Measurements from ENCODE around the gene FAM241A.
A peak's percentile ranks its signal among the peaks of the same experiment; 100 is the strongest.
"Not testable (repeated sequence)": the region's sequence is repeated elsewhere in the genome, so short reads cannot be mapped to it uniquely, and the experiment has no call there.

Gene FAM241A

GRCh38 chr4:112170451-112170993, 25.3 kb downstream of the FAM241A start:
- FAIRE-seq (no peak), DNase-seq (ENCODE audit: extremely low spot score, insufficient read length, low read depth) (no peak)

- not testable (repeated sequence) for FAIRE-seq; DNase-seq (ENCODE audit: extremely low spot score, insufficient read length, low read depth)
These were observed 26.0 kb downstream of the FAM241A start for GRCh38 chr4:112171051-112171763.

DNA sequence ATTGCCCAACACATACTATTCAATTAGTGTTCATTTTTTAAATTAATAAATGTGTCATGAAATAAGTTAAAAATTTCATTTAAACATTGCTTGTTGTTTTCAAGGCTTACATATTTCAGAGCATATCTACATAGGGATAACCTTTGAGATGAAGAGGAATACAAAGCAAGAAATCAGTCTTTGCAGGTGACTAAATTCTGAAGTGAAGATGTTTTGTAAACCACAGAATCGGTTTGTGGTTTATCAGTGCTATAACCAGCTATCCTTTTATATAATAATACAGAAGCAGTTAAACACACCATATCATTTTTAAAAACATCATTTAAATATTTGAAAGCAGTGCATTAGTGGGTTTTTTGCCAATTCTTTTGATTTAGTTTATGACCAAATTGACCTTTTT, 26.9 kb downstream of the FAM241A start:
- peak; percentile 7 for DNase-seq (ENCODE audit: extremely low spot score, insufficient read length, low read depth)
- peak; percentile 29 for FAIRE-seq

DNA sequence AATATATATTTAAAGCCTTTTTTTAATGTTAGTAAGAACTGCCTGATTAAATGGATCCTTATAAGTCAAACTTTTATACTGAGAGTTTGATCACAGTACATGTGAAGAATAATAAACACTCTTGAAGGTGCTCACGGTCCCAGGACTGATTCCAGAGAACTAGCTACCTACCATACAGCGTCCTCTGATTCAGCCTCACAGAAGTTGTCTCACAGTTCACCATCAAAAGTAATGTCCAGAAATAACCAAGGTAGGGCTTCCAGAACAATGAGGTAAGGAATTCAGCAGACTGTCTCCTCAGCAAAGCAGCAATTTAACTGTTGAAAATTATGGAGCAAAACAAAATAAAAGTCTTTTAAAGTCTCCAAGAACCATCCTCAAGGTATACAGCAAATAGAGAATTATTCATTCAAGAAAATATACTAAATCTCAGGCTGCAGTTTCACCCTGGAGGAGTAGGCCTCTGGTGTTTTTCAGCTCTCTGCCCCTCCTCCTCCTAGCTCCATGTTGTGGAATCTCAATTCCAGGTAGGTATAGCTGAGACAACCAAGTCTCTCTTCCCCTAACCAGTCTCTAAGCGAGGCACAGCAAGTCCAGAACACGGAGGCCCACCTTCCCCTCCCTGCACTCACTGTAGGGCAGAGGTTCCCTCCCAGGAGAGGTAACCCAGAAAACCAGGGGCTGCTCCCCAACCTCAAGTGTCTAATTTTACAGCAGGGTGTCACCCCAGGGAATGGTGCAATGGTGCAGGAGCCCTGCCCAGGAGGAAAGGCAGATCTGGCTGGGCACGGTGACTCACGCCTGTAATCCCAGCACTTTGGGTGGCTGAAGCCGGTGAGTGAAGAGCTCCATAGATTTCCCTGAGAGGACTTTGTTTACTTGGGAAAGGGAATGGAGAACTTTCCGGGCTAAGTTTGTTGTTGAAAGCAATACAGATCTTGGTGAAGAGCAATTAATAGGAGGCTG, 28.6 kb downstream of the FAM241A start:
- FAIRE-seq = no peak

GRCh38 chr4:112175840-112176239, 30.6 kb downstream of the FAM241A start:
- DNase-seq (ENCODE audit: extremely low spot score, insufficient read length, low read depth) (no peak), FAIRE-seq (no peak)

More for the DNA sequence above, 28.6 kb downstream of the FAM241A start:
- no peak for DNase-seq (ENCODE audit: extremely low spot score, insufficient read length, low read depth)

DNA sequence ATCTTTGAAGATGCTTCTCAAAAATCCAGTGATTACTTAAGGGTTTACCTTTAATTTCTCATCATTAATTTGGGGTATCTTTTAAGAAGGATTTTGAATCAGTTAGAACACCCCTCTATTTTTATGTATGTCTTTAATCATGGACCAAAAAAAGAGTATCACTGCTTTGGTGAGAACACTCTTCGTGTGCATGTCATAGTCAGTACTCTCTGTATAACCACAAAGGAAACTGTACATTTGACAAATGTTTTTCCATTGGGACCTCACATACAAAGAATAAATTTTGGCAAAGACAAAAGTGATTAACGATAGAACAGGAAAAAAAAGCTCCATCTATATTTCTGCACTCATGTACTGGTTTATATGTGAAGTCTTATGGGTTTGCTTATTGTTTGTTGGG, 31.3 kb downstream of the FAM241A start:
- FAIRE-seq (no peak), DNase-seq (ENCODE audit: extremely low spot score, insufficient read length, low read depth) (no peak)

DNA sequence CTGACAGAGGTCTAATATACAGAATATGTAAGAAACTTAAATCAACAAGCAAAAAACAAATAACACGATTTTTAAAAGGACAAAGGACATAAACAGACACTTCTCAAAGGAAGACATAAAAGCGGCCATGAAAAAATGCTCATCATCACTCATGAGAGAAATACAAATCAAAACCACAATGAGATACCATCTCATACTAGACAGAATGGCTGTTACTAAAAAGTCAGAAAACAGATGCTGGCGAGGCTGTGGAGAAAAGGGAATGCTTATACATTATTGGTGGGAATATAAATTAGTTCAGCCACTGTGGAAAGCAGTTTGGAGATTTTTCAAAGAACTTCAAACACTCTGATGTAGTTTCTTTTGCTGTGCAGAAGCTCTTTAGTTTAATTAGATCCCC, 33.5 kb downstream of the FAM241A start:
- DNase-seq (ENCODE audit: extremely low spot score, insufficient read length, low read depth); FAIRE-seq: not testable (repeated sequence)

DNA sequence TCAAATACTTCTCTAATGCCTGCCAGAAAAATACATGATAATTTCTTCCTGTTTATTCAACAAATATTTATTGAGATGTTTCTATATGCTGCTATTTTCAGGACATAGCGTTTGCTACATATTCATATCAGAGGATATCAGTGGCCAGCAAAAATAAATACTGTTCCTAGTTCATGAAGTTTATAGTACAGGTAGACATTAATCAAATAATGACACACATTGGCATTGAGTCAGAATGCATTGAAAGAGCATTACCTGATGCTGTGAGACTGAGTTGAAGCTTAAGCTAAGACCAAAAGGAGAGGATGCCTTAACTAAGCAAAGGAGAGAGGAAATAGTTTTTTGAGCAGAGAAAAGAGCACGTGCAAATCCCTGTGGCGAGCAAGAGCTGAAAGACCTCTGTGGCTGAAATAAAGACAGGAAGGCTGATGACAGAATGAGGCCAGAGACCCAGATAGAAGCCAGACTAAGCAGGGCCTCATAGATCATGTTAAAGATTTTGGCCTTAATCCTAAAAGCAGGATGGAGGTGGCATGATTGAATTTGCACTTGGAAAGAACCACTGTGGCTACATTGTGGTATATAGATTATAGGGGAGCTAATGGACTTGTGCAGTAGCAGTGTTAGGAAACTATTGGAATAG, 36.2 kb downstream of the FAM241A start:
- DNase-seq (ENCODE audit: extremely low spot score, insufficient read length, low read depth) = no peak
- FAIRE-seq = no peak

DNA sequence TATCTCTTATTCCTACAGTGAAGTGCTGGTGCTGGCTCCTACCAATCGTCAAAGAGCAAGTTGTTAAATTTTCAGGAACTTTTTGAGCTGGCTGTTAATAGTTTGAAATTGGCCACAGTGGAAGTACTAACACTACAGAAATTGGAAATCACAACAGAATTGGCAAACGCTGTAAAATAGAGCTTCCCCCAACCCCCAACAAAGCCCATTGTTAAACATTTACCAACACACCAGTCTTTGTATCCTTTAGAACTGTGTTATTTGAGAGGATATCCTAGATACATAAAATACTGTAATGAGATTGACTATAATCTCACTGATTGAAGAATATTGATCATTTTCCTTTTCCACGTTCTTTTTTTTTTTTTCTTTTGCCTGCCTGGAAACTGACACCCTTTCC, 37.4 kb downstream of the FAM241A start:
- no peak for DNase-seq (ENCODE audit: extremely low spot score, insufficient read length, low read depth)
- no peak for FAIRE-seq

GRCh38 chr4:112183252-112183651, 38.0 kb downstream of the FAM241A start:
- DNase-seq (ENCODE audit: extremely low spot score, insufficient read length, low read depth) (no peak), FAIRE-seq (no peak)

GRCh38 chr4:112184438-112184837, 39.2 kb downstream of the FAM241A start:
- no peak for FAIRE-seq
- no peak for DNase-seq (ENCODE audit: extremely low spot score, insufficient read length, low read depth)

- DNase-seq (ENCODE audit: extremely low spot score, insufficient read length, low read depth) (no peak), FAIRE-seq (no peak)
These were observed 40.1 kb downstream of the FAM241A start for GRCh38 chr4:112185334-112185733.

GRCh38 chr4:112185740-112186670, 40.8 kb downstream of the FAM241A start:
- FAIRE-seq = no peak

GRCh38 chr4:112189754-112190153, 44.5 kb downstream of the FAM241A start:
- DNase-seq (ENCODE audit: extremely low spot score, insufficient read length, low read depth) (no peak), FAIRE-seq (no peak)

More at GRCh38 chr4:112185740-112186670, 40.8 kb downstream of the FAM241A start:
- DNase-seq (ENCODE audit: extremely low spot score, insufficient read length, low read depth) = no peak

- FAIRE-seq = no peak
These were observed 45.4 kb downstream of the FAM241A start for GRCh38 chr4:112190684-112191083.

GRCh38 chr4:112196461-112196860, 51.2 kb downstream of the FAM241A start:
- FAIRE-seq (no peak), DNase-seq (ENCODE audit: extremely low spot score, insufficient read length, low read depth) (no peak)

More at GRCh38 chr4:112190684-112191083, 45.4 kb downstream of the FAM241A start:
- no peak for DNase-seq (ENCODE audit: extremely low spot score, insufficient read length, low read depth)

GRCh38 chr4:112199041-112199440, 53.8 kb downstream of the FAM241A start:
- no peak for FAIRE-seq
- no peak for DNase-seq (ENCODE audit: extremely low spot score, insufficient read length, low read depth)

DNA sequence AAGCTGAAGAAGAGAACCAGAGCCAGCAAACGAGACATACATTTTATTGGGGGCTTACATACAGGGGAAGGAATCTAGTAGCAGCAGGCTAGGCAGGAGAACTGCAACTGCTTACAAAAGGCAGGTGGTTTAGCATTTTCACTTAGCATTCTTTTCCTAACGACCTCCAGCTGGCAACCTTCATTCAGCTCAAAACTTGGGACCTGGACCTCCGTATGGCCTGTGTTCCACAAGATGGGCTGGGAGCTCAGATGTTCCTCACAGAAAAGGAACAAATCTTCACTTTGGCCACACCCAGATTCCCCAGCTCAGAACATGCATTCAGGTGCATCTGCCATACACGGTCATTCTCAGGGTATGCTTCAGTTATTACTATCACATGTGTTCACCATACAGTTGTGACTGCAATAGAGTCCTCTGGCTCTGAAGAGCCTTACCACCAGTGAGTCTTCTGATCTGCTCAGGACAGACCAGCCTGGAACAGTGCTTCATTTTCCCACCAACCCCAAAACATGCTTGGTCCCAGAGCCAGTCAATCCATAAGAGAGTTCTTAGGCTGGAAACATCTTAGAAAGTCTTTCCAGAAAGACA, 56.8 kb downstream of the FAM241A start:
- FAIRE-seq = peak; percentile 33
- no peak for DNase-seq (ENCODE audit: extremely low spot score, insufficient read length, low read depth)

GRCh38 chr4:112203593-112203992, 58.3 kb downstream of the FAM241A start:
- FAIRE-seq (no peak), DNase-seq (ENCODE audit: extremely low spot score, insufficient read length, low read depth) (no peak)

Measured in GM18507 (cell line).